HCT116 (cell line): ENCODE results near the gene DNAJA2. TPM values are rescaled to one million over a fixed set of nuclear protein-coding genes. Genes with fewer than 3 reads are reported as not detected.

Source experiments
- ATAC-seq: fragments of 200-7000 bp; cut with Tn5 transposase; 2 replicates; pipeline ENCODE4 v1.9.1; 2020; ENCODE audit warnings: mild to moderate bottlenecking, moderate library complexity
- BruUV-seq: library from RNA; stranded (reverse); fragments of 400-500 nt; replicated peaks from 2 replicates; lab custom pipeline; 2021; lab: Mats Ljungman, UMichigan
- CTCF ChIA-PET: fragments of 300-600 bp; sonication (Branson Sonifier 250); formaldehyde crosslinking; loops from one replicate; lab custom pipeline; 2021; ENCODE audit warnings: antibody characterized with exemption; lab: Charles Lee
- POLR2A ChIA-PET: fragments of 300-600, 350-600 bp; sonication (Branson Sonifier 250); formaldehyde crosslinking; loops from one replicate; lab custom pipeline; 2021; ENCODE audit warnings: antibody characterized with exemption; lab: Charles Lee
- RAD21 ChIA-PET, 2 experiments: fragments of 300-600 bp; sonication (Branson Sonifier 250); formaldehyde crosslinking; loops; one replicate each; lab custom pipeline; 2023; ENCODE audit warnings: low total read pairs in 2 of 2; ENCODE audit not compliant: uncharacterized antibody in 2 of 2, unreplicated experiment in 2 of 2, low non-redundant PET in 1 of 2; lab: Charles Lee
- DNase-seq: peaks from one replicate; pipeline ENCODE4 v3.0.0-alpha.2; 2010; ENCODE audit warnings: low read depth, low spot score
- H2AFZ ChIP-seq: fragments of 200-600 bp; shearing (Covaris generic), sonication (generic); 2 replicates; pipeline ENCODE4 v1.6.1; 2017; ENCODE audit warnings: low read depth, mixed run types, mixed read lengths, antibody characterized with exemption, low read length; ENCODE audit not compliant: poor library complexity, severe bottlenecking
- H3K27ac ChIP-seq: 2 replicates; pipeline ENCODE4 v1.5.1; 2012; ENCODE audit warnings: low read depth, low read length
- H3K27me3 ChIP-seq: fragments of 200-600 bp; sonication (generic); 2 replicates; pipeline ENCODE4 v1.6.1; 2016; ENCODE audit warnings: mixed run types, low read length, mixed read lengths; ENCODE audit not compliant: insufficient read depth
- H3K36me3 ChIP-seq, 2 experiments: fragments of 200-500 bp in 1 of 2; fragments of 200-600 bp in 1 of 2; sonication (Bioruptor generic) in 1 of 2; sonication (generic) in 1 of 2; 2 replicates each; pipeline versions ENCODE4 v1.5.1 to v1.6.1; 2014 to 2016; ENCODE audit warnings: low read length in 2 of 2, inconsistent platforms in 1 of 2, mixed read lengths in 1 of 2, mixed run types in 1 of 2; ENCODE audit not compliant: insufficient read depth in 2 of 2, control insufficient read depth in 1 of 2
- H3K4me1 ChIP-seq, 2 experiments: fragments of 200-600 bp in 1 of 2; sonication (generic) in 1 of 2; 2 replicates each; pipeline versions ENCODE4 v1.5.1 to v1.6.1; 2012 to 2017; ENCODE audit warnings: low read length in 2 of 2, inconsistent platforms in 1 of 2, mild to moderate bottlenecking in 1 of 2, mixed read lengths in 1 of 2, mixed run types in 1 of 2, moderate library complexity in 1 of 2; ENCODE audit not compliant: insufficient read depth in 2 of 2, control insufficient read depth in 1 of 2
- H3K4me2 ChIP-seq: fragments of 200-600 bp; sonication (generic); 2 replicates; pipeline ENCODE4 v1.6.1; 2017; ENCODE audit warnings: mixed run types, low read length, mixed read lengths
- H3K4me3 ChIP-seq, 2 experiments: fragments of 200-600 bp in 1 of 2; sonication (generic) in 1 of 2; replicated peaks in 1 of 2; 2 replicates each; pipeline ENCODE4 v1.5.1; 2011 to 2016; ENCODE audit warnings: low read length in 2 of 2, control low read depth in 1 of 2, low read depth in 1 of 2, mild to moderate bottlenecking in 1 of 2, mixed read lengths in 1 of 2, mixed run types in 1 of 2
- H3K79me2 ChIP-seq: fragments of 200-600 bp; sonication (generic); 2 replicates; pipeline ENCODE4 v1.6.1; 2017; ENCODE audit warnings: mild to moderate bottlenecking, mixed run types, low read length, moderate library complexity, mixed read lengths; ENCODE audit not compliant: insufficient read depth
- H3K9ac ChIP-seq: fragments of 200-600 bp; sonication (generic); 2 replicates; pipeline ENCODE4 v1.6.1; 2016; ENCODE audit warnings: low read length, mixed read lengths
- H3K9me2 ChIP-seq: fragments of 200-600 bp; sonication (generic), shearing (Covaris generic); 2 replicates; pipeline ENCODE4 v1.6.1; 2017; ENCODE audit warnings: mixed run types, mild to moderate bottlenecking, moderate library complexity; ENCODE audit not compliant: insufficient read depth
- H3K9me3 ChIP-seq, 2 experiments: fragments of 200-500 bp in 1 of 2; fragments of 200-600 bp in 1 of 2; sonication (Bioruptor generic) in 1 of 2; sonication (generic) in 1 of 2; 2 replicates each; pipeline ENCODE4 v1.6.1; 2014 to 2017; ENCODE audit warnings: low read length in 2 of 2, mixed read lengths in 2 of 2, inconsistent platforms in 1 of 2, low read depth in 1 of 2, mild to moderate bottlenecking in 1 of 2, mixed run types in 1 of 2, moderate library complexity in 1 of 2; ENCODE audit not compliant: control insufficient read depth in 1 of 2, insufficient read depth in 1 of 2
- H4K20me1 ChIP-seq: fragments of 200-600 bp; sonication (generic), shearing (Covaris generic); 2 replicates; pipeline ENCODE4 v1.6.1; 2017; ENCODE audit warnings: mixed run types, mild to moderate bottlenecking, moderate library complexity; ENCODE audit not compliant: insufficient read depth
- CBX3 ChIP-seq: IDR thresholded peaks from 2 replicates; pipeline ENCODE4 v1.6.1; 2012; ENCODE audit warnings: low read depth
- EZH2phosphoT487 ChIP-seq: fragments of 200-600 bp; IDR thresholded peaks from 2 replicates; pipeline ENCODE4 v1.6.1; 2018; ENCODE audit warnings: antibody characterized with exemption, borderline replicate concordance
- POLR2A ChIP-seq: IDR thresholded peaks from 2 replicates; pipeline ENCODE4 v1.7.0; 2011; ENCODE audit warnings: borderline replicate concordance; ENCODE audit not compliant: insufficient read depth, insufficient read length; ENCODE audit errors: extremely low read depth
- POLR2AphosphoS5 ChIP-seq: IDR thresholded peaks from 2 replicates; pipeline ENCODE4 v1.6.1; 2011; ENCODE audit warnings: mild to moderate bottlenecking, low read depth, low read length, moderate library complexity
- SIN3A ChIP-seq: IDR thresholded peaks from 2 replicates; pipeline ENCODE4 v1.6.1; 2012; ENCODE audit warnings: low read depth
- ZNF274 ChIP-seq: fragments of 200-500 bp; sonication (Bioruptor generic); IDR thresholded peaks from 2 replicates; pipeline ENCODE4 v1.6.1; 2014; ENCODE audit warnings: mild to moderate bottlenecking, low read depth, low read length, inconsistent platforms
- intact Hi-C: fragments of 100-400 bp; cut with micrococcal nuclease; formaldehyde crosslinking; loops from 2 replicates; pipeline ENCODE4 v1.10.0; 2022
- total RNA-seq: library from RNA; stranded (reverse); gene quantifications from one replicate; pipeline ENCODE4 v1.2.1, GENCODE V29; 2021; ENCODE audit not compliant: unreplicated experiment
- TF ChIP-seq, protein P1 (sequence below), 3 experiments: fragments of 200-600 bp in 1 of 3; sonication (generic) in 1 of 3; IDR thresholded peaks in 2 of 3; conservative IDR thresholded peaks in 1 of 3; 2 replicates each; pipeline ENCODE4 v1.5.1; 2012 to 2017; ENCODE audit warnings: low read depth in 2 of 3, low read length in 2 of 3, antibody characterized with exemption in 1 of 3, borderline replicate concordance in 1 of 3, control low read depth in 1 of 3, mild to moderate bottlenecking in 1 of 3, mixed read lengths in 1 of 3, mixed run types in 1 of 3, moderate library complexity in 1 of 3; ENCODE audit not compliant: insufficient read depth in 1 of 3
- TF ChIP-seq, protein P2 (sequence below): IDR thresholded peaks from 2 replicates; pipeline ENCODE4 v1.6.1; 2012

DNAJA2 gene
- total RNA-seq, 1 experiment from 2014 or later, result 68.2 TPM

- no peak for DNase-seq
- Histone ChIP-seq H2AFZ (no peak overlapping the region), H3K9me2 (no peaks in the 10 kb centered on the region), H3K9ac (peak overlapping the region; percentile 4; the same call in 1 of the 2 replicates), H3K4me1 (peaks cover 11 to 32% of the 10 kb centered on the region in 2 experiments), H3K27me3 (no peaks in the 10 kb centered on the region), H3K4me2 (peak overlapping the region; percentile 8), H3K4me3 (no peak overlapping the region), H3K36me3 (no peaks in the 10 kb centered on the region; a peak in 1 of 4 replicates), H3K27ac (no peak overlapping the region; the same call in 1 of the 2 replicates), H3K79me2 (peaks cover 21% of the 10 kb centered on the region), H4K20me1 (peaks cover 8% of the 10 kb centered on the region; the same call in 1 of the 2 replicates), H3K9me3 (no peaks in the 10 kb centered on the region)
- RAD21 ChIA-PET, result no interaction called here
- no TSS peak for BruUV-seq
- intact Hi-C loops, result no loop called here
- POLR2A ChIA-PET, result interaction anchor here (1.1 kb wide), 1 partner anchor 10 kb away, joined by 3 read pairs; no protein-coding TSS in a partner anchor
- ATAC-seq, result no peak
- TF ChIP-seq POLR2AphosphoS5 (no peak), CBX3 (no peak), SIN3A (no peak), EZH2phosphoT487 (no peak)
- CTCF ChIA-PET, result no interaction called here
These were observed 3.1 kb upstream of the DNAJA2 start for GRCh38 chr16:46976550-46976949.

DNA sequence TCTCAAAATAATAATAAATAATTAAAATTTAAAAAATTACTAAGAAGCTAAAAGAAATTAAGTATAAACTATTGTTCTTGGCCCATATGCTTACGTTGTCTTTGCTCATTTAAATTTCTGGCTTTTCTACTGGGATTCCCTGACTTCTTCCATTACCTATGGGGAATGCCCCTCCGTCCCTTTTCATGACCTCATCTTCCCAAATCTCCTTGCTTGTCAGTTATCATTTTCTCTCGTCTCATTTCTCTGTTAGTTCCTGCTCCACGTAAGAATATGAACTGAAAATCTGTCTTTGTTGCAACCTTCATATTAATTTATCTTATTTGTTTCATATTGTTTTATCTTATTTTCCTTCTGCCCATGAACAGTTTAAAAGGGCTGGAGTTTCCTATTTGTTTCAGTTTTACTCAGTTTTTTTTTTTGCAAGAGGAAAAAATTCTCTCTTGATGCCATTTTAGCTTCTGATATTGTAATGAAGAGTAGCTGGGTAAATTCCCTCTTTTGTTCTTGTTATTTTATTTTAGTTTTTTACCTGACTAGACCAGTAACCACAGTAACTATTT is 2.5 kb upstream of the DNAJA2 start:
- ChIA-PET CTCF (no interaction called here), RAD21 (no interaction called here), POLR2A (interaction anchor here (1.1 kb wide), 1 partner anchor 11 kb away, joined by 3 read pairs; no protein-coding TSS in a partner anchor)
- no TSS peak for BruUV-seq
- intact Hi-C loops, result no loop called here
- DNase-seq (no peak), ATAC-seq (no peak)
- H3K4me1 ChIP-seq, result peaks cover 11 to 32% of the 10 kb centered on the region in 2 experiments
- no peaks in the 10 kb centered on the region for H3K9me2 ChIP-seq
- H3K4me2 ChIP-seq, result no peak overlapping the region
- no peak overlapping the region for H3K4me3 ChIP-seq
- TF ChIP-seq, protein P1, sequence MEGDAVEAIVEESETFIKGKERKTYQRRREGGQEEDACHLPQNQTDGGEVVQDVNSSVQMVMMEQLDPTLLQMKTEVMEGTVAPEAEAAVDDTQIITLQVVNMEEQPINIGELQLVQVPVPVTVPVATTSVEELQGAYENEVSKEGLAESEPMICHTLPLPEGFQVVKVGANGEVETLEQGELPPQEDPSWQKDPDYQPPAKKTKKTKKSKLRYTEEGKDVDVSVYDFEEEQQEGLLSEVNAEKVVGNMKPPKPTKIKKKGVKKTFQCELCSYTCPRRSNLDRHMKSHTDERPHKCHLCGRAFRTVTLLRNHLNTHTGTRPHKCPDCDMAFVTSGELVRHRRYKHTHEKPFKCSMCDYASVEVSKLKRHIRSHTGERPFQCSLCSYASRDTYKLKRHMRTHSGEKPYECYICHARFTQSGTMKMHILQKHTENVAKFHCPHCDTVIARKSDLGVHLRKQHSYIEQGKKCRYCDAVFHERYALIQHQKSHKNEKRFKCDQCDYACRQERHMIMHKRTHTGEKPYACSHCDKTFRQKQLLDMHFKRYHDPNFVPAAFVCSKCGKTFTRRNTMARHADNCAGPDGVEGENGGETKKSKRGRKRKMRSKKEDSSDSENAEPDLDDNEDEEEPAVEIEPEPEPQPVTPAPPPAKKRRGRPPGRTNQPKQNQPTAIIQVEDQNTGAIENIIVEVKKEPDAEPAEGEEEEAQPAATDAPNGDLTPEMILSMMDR (IDR thresholded peaks at IDR 0.05 in 2 of 3, conservative IDR thresholded peaks at IDR 0.05 in 1 of 3; ENCODE audit: borderline replicate concordance in 1 of 3, insufficient read depth in 1 of 3, low read depth in 2 of 3, low read length in 2 of 3), result no peak
- no peak for TF ChIP-seq POLR2A
- TF ChIP-seq ZNF274, result no peak
- TF ChIP-seq EZH2phosphoT487, result no peak
- TF ChIP-seq, protein P2, sequence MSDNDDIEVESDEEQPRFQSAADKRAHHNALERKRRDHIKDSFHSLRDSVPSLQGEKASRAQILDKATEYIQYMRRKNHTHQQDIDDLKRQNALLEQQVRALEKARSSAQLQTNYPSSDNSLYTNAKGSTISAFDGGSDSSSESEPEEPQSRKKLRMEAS, result no peak
- no peak for TF ChIP-seq SIN3A
- H3K9me3 ChIP-seq, result no peaks in the 10 kb centered on the region
- peaks cover 9% of the 10 kb centered on the region; the same call in 1 of the 2 replicates for H4K20me1 ChIP-seq
- peaks cover 27% of the 10 kb centered on the region for H3K79me2 ChIP-seq
- no peak overlapping the region; the same call in 1 of the 2 replicates for H3K27ac ChIP-seq
- peak overlapping the region; percentile 4; the same call in 1 of the 2 replicates for H3K9ac ChIP-seq
- no peaks in the 10 kb centered on the region for H3K27me3 ChIP-seq
- no peak overlapping the region for H2AFZ ChIP-seq
- H3K36me3 ChIP-seq, result no peaks in the 10 kb centered on the region; a peak in 1 of 4 replicates
